Fibroblast of pulmonary artery (primary cell): ENCODE results near the gene MTNR1B.

ENCODE experiments used
- DNase-seq: peaks from one replicate; pipeline ENCODE4 v3.0.0-alpha.2; 2010; ENCODE audit warnings: low read depth
- H3K4me3 ChIP-seq: replicated peaks from 2 replicates; pipeline ENCODE4 v1.5.1; 2011; ENCODE audit warnings: low read depth, mild to moderate bottlenecking, control low read depth, low read length, moderate library complexity
- CTCF ChIP-seq: IDR thresholded peaks from 2 replicates; pipeline ENCODE4 v1.5.1; 2011; ENCODE audit warnings: mild to moderate bottlenecking, control low read depth, low read length, inconsistent platforms; ENCODE audit errors: missing control alignments

MTNR1B gene

GRCh38 chr11:92939305-92939704, 30.1 kb upstream of the MTNR1B start:
- no peak overlapping the region for H3K4me3 ChIP-seq
- TF ChIP-seq CTCF: no peak
- no peak for DNase-seq

- no peak overlapping the region for H3K4me3 ChIP-seq
- TF ChIP-seq CTCF: peak; percentile 75
- peak; percentile 57 for DNase-seq
Measured at GRCh38 chr11:92941676-92942571, 27.5 kb upstream of the MTNR1B start.

GRCh38 chr11:92946707-92947106, 22.7 kb upstream of the MTNR1B start:
- H3K4me3 ChIP-seq: no peak overlapping the region
- DNase-seq: no peak
- no peak for TF ChIP-seq CTCF

- no peak for TF ChIP-seq CTCF
- no peak for DNase-seq
- H3K4me3 ChIP-seq: no peak overlapping the region
Measured at GRCh38 chr11:92948116-92948515, 21.3 kb upstream of the MTNR1B start.

- no peak for DNase-seq
- no peak for TF ChIP-seq CTCF
Measured at GRCh38 chr11:92954003-92954402, 15.4 kb upstream of the MTNR1B start.

GRCh38 chr11:92955860-92956259, 13.6 kb upstream of the MTNR1B start:
- H3K4me3 ChIP-seq: no peak overlapping the region
- no peak for TF ChIP-seq CTCF
- no peak for DNase-seq

More at GRCh38 chr11:92954003-92954402, 15.4 kb upstream of the MTNR1B start:
- no peak overlapping the region for H3K4me3 ChIP-seq

GRCh38 chr11:92960886-92961285, 8.6 kb upstream of the MTNR1B start:
- DNase-seq: no peak
- no peak for TF ChIP-seq CTCF
- no peak overlapping the region for H3K4me3 ChIP-seq
